Measurements from ENCODE around the gene OR4C12.

GRCh38 chr11:50030193-50030592 is 47.9 kb upstream of the OR4C12 start:
- TF ChIP-seq, protein P1, sequence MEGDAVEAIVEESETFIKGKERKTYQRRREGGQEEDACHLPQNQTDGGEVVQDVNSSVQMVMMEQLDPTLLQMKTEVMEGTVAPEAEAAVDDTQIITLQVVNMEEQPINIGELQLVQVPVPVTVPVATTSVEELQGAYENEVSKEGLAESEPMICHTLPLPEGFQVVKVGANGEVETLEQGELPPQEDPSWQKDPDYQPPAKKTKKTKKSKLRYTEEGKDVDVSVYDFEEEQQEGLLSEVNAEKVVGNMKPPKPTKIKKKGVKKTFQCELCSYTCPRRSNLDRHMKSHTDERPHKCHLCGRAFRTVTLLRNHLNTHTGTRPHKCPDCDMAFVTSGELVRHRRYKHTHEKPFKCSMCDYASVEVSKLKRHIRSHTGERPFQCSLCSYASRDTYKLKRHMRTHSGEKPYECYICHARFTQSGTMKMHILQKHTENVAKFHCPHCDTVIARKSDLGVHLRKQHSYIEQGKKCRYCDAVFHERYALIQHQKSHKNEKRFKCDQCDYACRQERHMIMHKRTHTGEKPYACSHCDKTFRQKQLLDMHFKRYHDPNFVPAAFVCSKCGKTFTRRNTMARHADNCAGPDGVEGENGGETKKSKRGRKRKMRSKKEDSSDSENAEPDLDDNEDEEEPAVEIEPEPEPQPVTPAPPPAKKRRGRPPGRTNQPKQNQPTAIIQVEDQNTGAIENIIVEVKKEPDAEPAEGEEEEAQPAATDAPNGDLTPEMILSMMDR (IDR thresholded peaks at IDR 0.05 in 2 of 3, conservative IDR thresholded peaks at IDR 0.05 in 1 of 3; ENCODE audit: control insufficient read depth in 2 of 3, extremely low read depth in 1 of 3, insufficient read depth in 1 of 3, low read depth in 3 of 3, low read length in 3 of 3) = no peak
- no peak for TF ChIP-seq EZH2 (IDR thresholded peaks at IDR 0.05; ENCODE audit: borderline replicate concordance, control insufficient read depth, low read depth, low read length)
- no peak for TF ChIP-seq YY1 (IDR thresholded peaks at IDR 0.05; ENCODE audit: low read depth, low read length)
- no peak for TF ChIP-seq MTA3 (IDR thresholded peaks at IDR 0.05; ENCODE audit: borderline replicate concordance, low read length)
- no peak for TF ChIP-seq POLR2AphosphoS5 (IDR thresholded peaks at IDR 0.05; ENCODE audit: low read length)
- TF ChIP-seq BMI1 (IDR thresholded peaks at IDR 0.05; ENCODE audit: borderline replicate concordance) = no peak
- TF ChIP-seq, protein P2, sequence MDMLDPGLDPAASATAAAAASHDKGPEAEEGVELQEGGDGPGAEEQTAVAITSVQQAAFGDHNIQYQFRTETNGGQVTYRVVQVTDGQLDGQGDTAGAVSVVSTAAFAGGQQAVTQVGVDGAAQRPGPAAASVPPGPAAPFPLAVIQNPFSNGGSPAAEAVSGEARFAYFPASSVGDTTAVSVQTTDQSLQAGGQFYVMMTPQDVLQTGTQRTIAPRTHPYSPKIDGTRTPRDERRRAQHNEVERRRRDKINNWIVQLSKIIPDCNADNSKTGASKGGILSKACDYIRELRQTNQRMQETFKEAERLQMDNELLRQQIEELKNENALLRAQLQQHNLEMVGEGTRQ (IDR thresholded peaks at IDR 0.05; ENCODE audit: borderline replicate concordance, low read depth, low read length) = no peak
- no peak for TF ChIP-seq JUND (IDR thresholded peaks at IDR 0.05; ENCODE audit: low read depth, low read length)
- no peak for TF ChIP-seq CBX5 (IDR thresholded peaks at IDR 0.05; ENCODE audit: low read depth)
- TF ChIP-seq RAD21 (IDR thresholded peaks at IDR 0.05; ENCODE audit: insufficient read depth, low read depth, low read length) = no peak
- TF ChIP-seq EP300 (IDR thresholded peaks at IDR 0.05; ENCODE audit: borderline replicate concordance in 1 of 2, control insufficient read depth in 1 of 2, low read depth in 2 of 2, low read length in 2 of 2) = no peak
- TF ChIP-seq POLR2A (IDR thresholded peaks at IDR 0.05; ENCODE audit: low read depth, low read length) = no peak
- TF ChIP-seq ZNF274 (IDR thresholded peaks at IDR 0.05; ENCODE audit: insufficient read depth, insufficient read length) = no peak

Measured in GM12878 (cell line).